HCT116 (cell line): Measurements from ENCODE around the gene PCDH9.

Experiments
- EZH2 ChIP-seq: fragments of 200-600 bp; sonication (generic); IDR thresholded peaks from 2 replicates; pipeline ENCODE4 v1.6.1; 2017; ENCODE audit warnings: antibody characterized with exemption, mixed run types
- EZH2phosphoT487 ChIP-seq: fragments of 200-600 bp; IDR thresholded peaks from 2 replicates; pipeline ENCODE4 v1.6.1; 2018; ENCODE audit warnings: antibody characterized with exemption, borderline replicate concordance
- POLR2A ChIP-seq: IDR thresholded peaks from 2 replicates; pipeline ENCODE4 v1.7.0; 2011; ENCODE audit warnings: borderline replicate concordance; ENCODE audit not compliant: insufficient read depth, insufficient read length; ENCODE audit errors: extremely low read depth
- YY1 ChIP-seq: IDR thresholded peaks from 2 replicates; pipeline ENCODE4 v1.6.1; 2011; ENCODE audit warnings: low read length, low read depth, moderate library complexity, mild to moderate bottlenecking; ENCODE audit not compliant: insufficient replicate concordance; ENCODE audit errors: extremely low read depth
- TF ChIP-seq, protein P1 (sequence below), 3 experiments: fragments of 200-600 bp in 1 of 3; sonication (generic) in 1 of 3; IDR thresholded peaks in 2 of 3; conservative IDR thresholded peaks in 1 of 3; 2 replicates each; pipeline ENCODE4 v1.5.1; 2012 to 2017; ENCODE audit warnings: low read depth in 2 of 3, low read length in 2 of 3, antibody characterized with exemption in 1 of 3, borderline replicate concordance in 1 of 3, control low read depth in 1 of 3, mild to moderate bottlenecking in 1 of 3, mixed read lengths in 1 of 3, mixed run types in 1 of 3, moderate library complexity in 1 of 3; ENCODE audit not compliant: insufficient read depth in 1 of 3
- TF ChIP-seq, protein P2 (sequence below): IDR thresholded peaks from 2 replicates; pipeline ENCODE4 v1.6.1; 2011; ENCODE audit warnings: mild to moderate bottlenecking, low read length, moderate library complexity; ENCODE audit not compliant: insufficient replicate concordance; ENCODE audit errors: extremely low read depth

DNA sequence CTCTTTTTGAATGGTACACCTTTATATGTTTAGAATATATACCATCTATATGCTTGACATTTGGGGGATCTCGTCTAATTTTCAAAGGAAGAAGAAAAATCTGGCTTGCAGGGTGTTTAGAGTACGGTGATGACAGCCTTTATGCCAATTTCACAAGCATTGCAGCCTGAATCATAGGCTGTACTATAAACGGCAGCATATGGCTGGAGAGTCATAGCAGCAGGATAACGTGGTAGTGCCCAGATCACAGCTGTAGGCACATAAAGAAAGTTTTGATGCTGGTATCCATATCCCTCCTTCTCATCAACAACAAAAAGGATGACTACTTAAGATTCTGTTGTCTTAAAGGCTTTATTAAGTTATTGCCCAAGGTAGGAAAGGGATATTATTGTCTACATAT, 253.0 kb downstream of the PCDH9 start:
- TF ChIP-seq, protein P1, sequence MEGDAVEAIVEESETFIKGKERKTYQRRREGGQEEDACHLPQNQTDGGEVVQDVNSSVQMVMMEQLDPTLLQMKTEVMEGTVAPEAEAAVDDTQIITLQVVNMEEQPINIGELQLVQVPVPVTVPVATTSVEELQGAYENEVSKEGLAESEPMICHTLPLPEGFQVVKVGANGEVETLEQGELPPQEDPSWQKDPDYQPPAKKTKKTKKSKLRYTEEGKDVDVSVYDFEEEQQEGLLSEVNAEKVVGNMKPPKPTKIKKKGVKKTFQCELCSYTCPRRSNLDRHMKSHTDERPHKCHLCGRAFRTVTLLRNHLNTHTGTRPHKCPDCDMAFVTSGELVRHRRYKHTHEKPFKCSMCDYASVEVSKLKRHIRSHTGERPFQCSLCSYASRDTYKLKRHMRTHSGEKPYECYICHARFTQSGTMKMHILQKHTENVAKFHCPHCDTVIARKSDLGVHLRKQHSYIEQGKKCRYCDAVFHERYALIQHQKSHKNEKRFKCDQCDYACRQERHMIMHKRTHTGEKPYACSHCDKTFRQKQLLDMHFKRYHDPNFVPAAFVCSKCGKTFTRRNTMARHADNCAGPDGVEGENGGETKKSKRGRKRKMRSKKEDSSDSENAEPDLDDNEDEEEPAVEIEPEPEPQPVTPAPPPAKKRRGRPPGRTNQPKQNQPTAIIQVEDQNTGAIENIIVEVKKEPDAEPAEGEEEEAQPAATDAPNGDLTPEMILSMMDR (IDR thresholded peaks at IDR 0.05 in 2 of 3, conservative IDR thresholded peaks at IDR 0.05 in 1 of 3; ENCODE audit: borderline replicate concordance in 1 of 3, insufficient read depth in 1 of 3, low read depth in 2 of 3, low read length in 2 of 3) = no peak
- no peak for TF ChIP-seq POLR2A
- TF ChIP-seq YY1 = no peak
- TF ChIP-seq, protein P2, sequence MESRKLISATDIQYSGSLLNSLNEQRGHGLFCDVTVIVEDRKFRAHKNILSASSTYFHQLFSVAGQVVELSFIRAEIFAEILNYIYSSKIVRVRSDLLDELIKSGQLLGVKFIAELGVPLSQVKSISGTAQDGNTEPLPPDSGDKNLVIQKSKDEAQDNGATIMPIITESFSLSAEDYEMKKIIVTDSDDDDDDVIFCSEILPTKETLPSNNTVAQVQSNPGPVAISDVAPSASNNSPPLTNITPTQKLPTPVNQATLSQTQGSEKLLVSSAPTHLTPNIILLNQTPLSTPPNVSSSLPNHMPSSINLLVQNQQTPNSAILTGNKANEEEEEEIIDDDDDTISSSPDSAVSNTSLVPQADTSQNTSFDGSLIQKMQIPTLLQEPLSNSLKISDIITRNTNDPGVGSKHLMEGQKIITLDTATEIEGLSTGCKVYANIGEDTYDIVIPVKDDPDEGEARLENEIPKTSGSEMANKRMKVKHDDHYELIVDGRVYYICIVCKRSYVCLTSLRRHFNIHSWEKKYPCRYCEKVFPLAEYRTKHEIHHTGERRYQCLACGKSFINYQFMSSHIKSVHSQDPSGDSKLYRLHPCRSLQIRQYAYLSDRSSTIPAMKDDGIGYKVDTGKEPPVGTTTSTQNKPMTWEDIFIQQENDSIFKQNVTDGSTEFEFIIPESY = no peak
- TF ChIP-seq EZH2 = no peak
- TF ChIP-seq EZH2phosphoT487 = no peak
